Neural progenitor cell (in vitro differentiated cells): ENCODE data around the gene BSN. TPM values are rescaled to one million over a fixed set of nuclear protein-coding genes. Genes with fewer than 3 reads are reported as not detected.

Experiments
- DNase-seq: peaks from one replicate; pipeline ENCODE4 v3.0.0-alpha.2; 2016; ENCODE audit warnings: low spot score
- H2AFZ ChIP-seq: fragments of 200-600 bp; sonication (generic); replicated peaks from 2 replicates; pipeline ENCODE4 v1.6.1; 2016; ENCODE audit warnings: antibody characterized with exemption
- H3F3A ChIP-seq: fragments of 200-600 bp; sonication (generic); 2 replicates; pipeline ENCODE4 v1.6.1; 2016; ENCODE audit warnings: antibody characterized with exemption, low read depth
- H3K27ac ChIP-seq: fragments of 200-600 bp; sonication (generic); 2 replicates; pipeline ENCODE4 v1.5.1; 2016; ENCODE audit warnings: mild to moderate bottlenecking
- H3K27me3 ChIP-seq: fragments of 200-600 bp; sonication (generic); 2 replicates; pipeline ENCODE4 v1.6.1; 2016; ENCODE audit warnings: mild to moderate bottlenecking, moderate library complexity
- H3K36me3 ChIP-seq: fragments of 200-600 bp; sonication (generic); 2 replicates; pipeline ENCODE4 v1.5.1; 2016
- H3K4me1 ChIP-seq: fragments of 200-600 bp; sonication (generic); 2 replicates; pipeline ENCODE4 v1.6.1; 2016; ENCODE audit warnings: mixed run types
- H3K4me2 ChIP-seq: fragments of 200-600 bp; sonication (generic); 2 replicates; pipeline ENCODE4 v1.6.1; 2016
- H3K4me3 ChIP-seq: fragments of 200-600 bp; sonication (generic); 2 replicates; pipeline ENCODE4 v1.5.1; 2016
- H3K79me2 ChIP-seq: fragments of 200-600 bp; sonication (generic); 2 replicates; pipeline ENCODE4 v1.6.1; 2016; ENCODE audit warnings: low read depth
- H3K9ac ChIP-seq: fragments of 200-600 bp; sonication (generic); 2 replicates; pipeline ENCODE4 v1.6.1; 2016
- H3K9me3 ChIP-seq: fragments of 200-600 bp; sonication (generic); 2 replicates; pipeline ENCODE4 v1.5.1; 2016; ENCODE audit warnings: low read depth
- H4K20me1 ChIP-seq: fragments of 200-600 bp; sonication (generic); 2 replicates; pipeline ENCODE4 v1.6.1; 2016; ENCODE audit warnings: low read depth
- H3K27ac Mint-ChIP-seq: 3 replicates; pipeline ENCODE4 v1.8.0; 2021; ENCODE audit warnings: mixed read lengths
- H3K27me3 Mint-ChIP-seq: 2 replicates; pipeline ENCODE4 v1.8.0; 2022; ENCODE audit warnings: low read depth, mild to moderate bottlenecking, inconsistent platforms, moderate library complexity, mixed read lengths; ENCODE audit not compliant: insufficient read depth
- H3K36me3 Mint-ChIP-seq: 3 replicates; pipeline ENCODE4 v1.8.0; 2021; ENCODE audit warnings: mixed read lengths
- H3K4me1 Mint-ChIP-seq: 3 replicates; pipeline ENCODE4 v1.8.0; 2021; ENCODE audit warnings: mixed read lengths
- H3K4me3 Mint-ChIP-seq: 3 replicates; pipeline ENCODE4 v1.8.0; 2021; ENCODE audit warnings: mild to moderate bottlenecking, moderate library complexity, mixed read lengths
- H3K9me3 Mint-ChIP-seq: 3 replicates; pipeline ENCODE4 v1.8.0; 2020; ENCODE audit warnings: mixed read lengths
- EZH2 ChIP-seq: fragments of 200-600 bp; sonication (generic); IDR thresholded peaks from 2 replicates; pipeline ENCODE4 v1.6.1; 2017; ENCODE audit warnings: antibody characterized with exemption, mild to moderate bottlenecking, moderate library complexity
- EZH2phosphoT487 ChIP-seq: fragments of 200-600 bp; sonication (generic); IDR thresholded peaks from 2 replicates; pipeline ENCODE4 v1.6.1; 2017; ENCODE audit warnings: antibody characterized with exemption
- total RNA-seq: library from RNA; depleted of rRNA; stranded (reverse); fragments of >200 nt; gene quantifications from 2 replicates; pipeline ENCODE4 v1.2.3, GENCODE V29; 2015; ENCODE audit warnings: low replicate concordance
- TF ChIP-seq, protein P1 (sequence below): fragments of 200-600 bp; sonication (generic); IDR thresholded peaks from 2 replicates; pipeline ENCODE4 v1.5.1; 2017; ENCODE audit warnings: antibody characterized with exemption, mild to moderate bottlenecking

The BSN gene
- total RNA-seq, 1 donor from 2014 or later = 0.17 TPM

DNA sequence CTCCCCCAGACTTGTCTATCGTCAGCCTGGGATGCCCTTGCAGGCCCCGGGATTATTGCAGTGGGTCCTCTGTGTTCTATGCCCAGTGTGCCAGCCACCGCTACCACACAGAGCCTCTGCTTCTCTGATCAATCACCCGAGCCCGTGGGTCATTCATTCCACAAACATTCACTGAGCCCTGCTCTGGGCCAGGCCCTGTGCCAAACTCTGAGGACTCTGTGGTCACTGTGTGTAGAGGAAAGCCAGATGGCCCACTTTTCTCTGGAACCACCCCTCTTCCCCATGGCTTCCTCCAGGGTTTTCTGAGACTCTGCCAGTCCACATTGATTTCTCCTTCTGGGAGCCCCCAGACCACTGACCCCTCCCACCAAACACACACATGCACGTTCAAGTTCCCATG is 55.5 kb downstream of the BSN start:
- Histone ChIP-seq H3K79me2 (no peaks in the 10 kb centered on the region), H3K4me3 (no peak overlapping the region), H4K20me1 (no peaks in the 10 kb centered on the region), H2AFZ (no peak overlapping the region), H3K9ac (no peak overlapping the region), H3K9me3 (no peaks in the 10 kb centered on the region), H3F3A (peaks cover 14% of the 10 kb centered on the region), H3K4me2 (no peak overlapping the region), H3K27ac (no peak overlapping the region), H3K36me3 (no peaks in the 10 kb centered on the region), H3K4me1 (peaks cover 5% of the 10 kb centered on the region), H3K27me3 (no peaks in the 10 kb centered on the region)
- H3K27ac Mint-ChIP-seq = no peak overlapping the region
- peaks cover 13% of the 10 kb centered on the region for H3K4me1 Mint-ChIP-seq
- peaks cover 10% of the 10 kb centered on the region for H3K36me3 Mint-ChIP-seq
- peaks cover 16% of the 10 kb centered on the region for H3K9me3 Mint-ChIP-seq
- peaks cover 10% of the 10 kb centered on the region for H3K27me3 Mint-ChIP-seq
- no peak overlapping the region for H3K4me3 Mint-ChIP-seq
- no peak for DNase-seq
- no peak for TF ChIP-seq EZH2phosphoT487
- TF ChIP-seq, protein P1, sequence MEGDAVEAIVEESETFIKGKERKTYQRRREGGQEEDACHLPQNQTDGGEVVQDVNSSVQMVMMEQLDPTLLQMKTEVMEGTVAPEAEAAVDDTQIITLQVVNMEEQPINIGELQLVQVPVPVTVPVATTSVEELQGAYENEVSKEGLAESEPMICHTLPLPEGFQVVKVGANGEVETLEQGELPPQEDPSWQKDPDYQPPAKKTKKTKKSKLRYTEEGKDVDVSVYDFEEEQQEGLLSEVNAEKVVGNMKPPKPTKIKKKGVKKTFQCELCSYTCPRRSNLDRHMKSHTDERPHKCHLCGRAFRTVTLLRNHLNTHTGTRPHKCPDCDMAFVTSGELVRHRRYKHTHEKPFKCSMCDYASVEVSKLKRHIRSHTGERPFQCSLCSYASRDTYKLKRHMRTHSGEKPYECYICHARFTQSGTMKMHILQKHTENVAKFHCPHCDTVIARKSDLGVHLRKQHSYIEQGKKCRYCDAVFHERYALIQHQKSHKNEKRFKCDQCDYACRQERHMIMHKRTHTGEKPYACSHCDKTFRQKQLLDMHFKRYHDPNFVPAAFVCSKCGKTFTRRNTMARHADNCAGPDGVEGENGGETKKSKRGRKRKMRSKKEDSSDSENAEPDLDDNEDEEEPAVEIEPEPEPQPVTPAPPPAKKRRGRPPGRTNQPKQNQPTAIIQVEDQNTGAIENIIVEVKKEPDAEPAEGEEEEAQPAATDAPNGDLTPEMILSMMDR = no peak
- TF ChIP-seq EZH2 = no peak

DNA sequence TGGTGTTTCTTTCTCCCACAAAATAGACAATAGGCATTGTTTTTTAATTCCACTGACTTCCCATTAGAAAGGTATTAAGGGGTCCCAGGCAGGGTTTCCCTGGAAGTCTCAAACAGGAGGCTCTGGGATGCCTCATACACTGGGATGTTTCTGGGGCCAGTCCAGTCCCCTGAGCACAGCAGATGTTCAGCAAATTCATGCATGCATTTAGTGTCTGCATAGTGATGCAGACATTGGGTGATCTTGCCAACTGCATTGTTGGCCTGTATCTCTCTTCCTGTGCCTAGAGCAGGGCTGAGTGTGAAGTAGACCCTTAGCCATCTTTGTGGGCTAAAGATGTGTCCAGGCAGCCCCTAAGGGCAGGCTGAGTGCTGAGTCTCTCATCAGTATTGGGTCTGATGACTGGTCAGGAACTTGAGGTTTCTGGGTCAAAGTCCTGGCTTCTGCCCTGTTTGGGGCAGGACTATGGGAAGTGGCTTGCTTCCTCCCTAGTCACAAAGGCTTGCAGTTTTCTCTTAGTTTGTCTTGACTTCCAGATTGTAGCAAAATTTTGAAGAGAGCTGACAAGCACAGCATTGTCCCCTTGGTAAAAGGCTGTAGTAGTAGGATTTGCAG is 56.5 kb downstream of the BSN start:
- Mint-ChIP-seq H3K4me1 (peaks cover 22% of the 10 kb centered on the region), H3K4me3 (no peak overlapping the region), H3K36me3 (peaks cover 10% of the 10 kb centered on the region), H3K27ac (no peak overlapping the region), H3K9me3 (peaks cover 17% of the 10 kb centered on the region), H3K27me3 (peaks cover 10% of the 10 kb centered on the region)
- Histone ChIP-seq H3K4me2 (no peak overlapping the region), H4K20me1 (no peaks in the 10 kb centered on the region), H3K79me2 (no peaks in the 10 kb centered on the region), H3K9me3 (no peaks in the 10 kb centered on the region), H3K27ac (no peak overlapping the region), H3K9ac (no peak overlapping the region), H3K27me3 (no peaks in the 10 kb centered on the region), H3K4me1 (peaks cover 5% of the 10 kb centered on the region), H3K4me3 (no peak overlapping the region), H3K36me3 (no peaks in the 10 kb centered on the region), H3F3A (peaks cover 10% of the 10 kb centered on the region), H2AFZ (no peak overlapping the region)
- TF ChIP-seq EZH2 = no peak
- TF ChIP-seq, protein P1 = no peak
- TF ChIP-seq EZH2phosphoT487 = no peak
- no peak for DNase-seq

DNA sequence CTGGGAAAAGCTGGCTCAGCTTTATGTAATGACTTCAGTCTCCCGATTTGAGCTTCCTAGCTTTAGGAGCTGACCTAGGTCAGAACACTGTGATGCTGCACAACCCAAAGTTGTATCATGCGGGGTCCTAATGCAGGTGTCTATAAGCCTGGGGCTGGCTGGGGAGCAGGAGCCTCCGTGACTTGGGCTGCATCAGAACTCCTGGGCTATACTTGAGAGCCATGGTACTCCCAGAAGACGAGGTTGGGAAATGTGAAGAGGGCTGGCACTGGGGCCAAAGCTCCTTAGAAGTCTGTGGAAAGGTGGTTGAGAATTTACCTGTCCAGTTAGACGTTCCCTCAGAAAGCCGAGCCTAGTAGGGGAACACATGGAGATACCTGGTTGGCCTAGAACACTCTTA is 57.0 kb downstream of the BSN start:
- no peaks in the 10 kb centered on the region for H4K20me1 ChIP-seq
- no peaks in the 10 kb centered on the region for H3K79me2 ChIP-seq
- no peak overlapping the region for H3K27ac ChIP-seq
- Mint-ChIP-seq H3K4me3 (no peak overlapping the region), H3K4me1 (peaks cover 27% of the 10 kb centered on the region), H3K36me3 (peaks cover 10% of the 10 kb centered on the region), H3K27me3 (peaks cover 10% of the 10 kb centered on the region), H3K9me3 (peaks cover 17% of the 10 kb centered on the region), H3K27ac (no peak overlapping the region)
- no peak for DNase-seq
- H3K9ac ChIP-seq = no peak overlapping the region
- H3K4me3 ChIP-seq = no peak overlapping the region
- peaks cover 12% of the 10 kb centered on the region for H3F3A ChIP-seq
- H3K36me3 ChIP-seq = no peaks in the 10 kb centered on the region
- H3K4me2 ChIP-seq = no peak overlapping the region
- H2AFZ ChIP-seq = no peak overlapping the region
- H3K27me3 ChIP-seq = no peaks in the 10 kb centered on the region
- H3K9me3 ChIP-seq = no peaks in the 10 kb centered on the region
- H3K4me1 ChIP-seq = peaks cover 9% of the 10 kb centered on the region
- TF ChIP-seq, protein P1 = no peak
- TF ChIP-seq EZH2phosphoT487 = no peak
- TF ChIP-seq EZH2 = no peak
